ENCODE measurements around the gene KIF1B.

GRCh38 chr1:10322821-10323220, 112.5 kb downstream of the KIF1B start:
- no peak for TF ChIP-seq CTCF (IDR thresholded peaks at IDR 0.05)
- TF ChIP-seq EZH2 (IDR thresholded peaks at IDR 0.05; ENCODE audit: borderline replicate concordance, insufficient read depth, low read depth, low read length, poor library complexity, severe bottlenecking) = no peak

All from B cell (primary cell).